Astrocyte (in vitro differentiated cells and primary cell): ENCODE data around the gene TSR3.

Experiments
- CTCF ChIP-seq: IDR thresholded peaks from 2 replicates; pipeline ENCODE4 v1.5.1; 2011; ENCODE audit warnings: low read depth, mild to moderate bottlenecking, inconsistent platforms, low read length, moderate library complexity; ENCODE audit not compliant: insufficient read depth
- EZH2 ChIP-seq: IDR thresholded peaks from 2 replicates; pipeline ENCODE4 v1.6.1; 2012; ENCODE audit warnings: mild to moderate bottlenecking, low read length, inconsistent platforms; ENCODE audit not compliant: insufficient read depth

- no peak for TF ChIP-seq CTCF
- no peak for TF ChIP-seq EZH2
These were observed 42.0 kb upstream of the TSR3 start for GRCh38 chr16:1393613-1394176.
